Measurements from ENCODE around the gene IRAG1.

DNA sequence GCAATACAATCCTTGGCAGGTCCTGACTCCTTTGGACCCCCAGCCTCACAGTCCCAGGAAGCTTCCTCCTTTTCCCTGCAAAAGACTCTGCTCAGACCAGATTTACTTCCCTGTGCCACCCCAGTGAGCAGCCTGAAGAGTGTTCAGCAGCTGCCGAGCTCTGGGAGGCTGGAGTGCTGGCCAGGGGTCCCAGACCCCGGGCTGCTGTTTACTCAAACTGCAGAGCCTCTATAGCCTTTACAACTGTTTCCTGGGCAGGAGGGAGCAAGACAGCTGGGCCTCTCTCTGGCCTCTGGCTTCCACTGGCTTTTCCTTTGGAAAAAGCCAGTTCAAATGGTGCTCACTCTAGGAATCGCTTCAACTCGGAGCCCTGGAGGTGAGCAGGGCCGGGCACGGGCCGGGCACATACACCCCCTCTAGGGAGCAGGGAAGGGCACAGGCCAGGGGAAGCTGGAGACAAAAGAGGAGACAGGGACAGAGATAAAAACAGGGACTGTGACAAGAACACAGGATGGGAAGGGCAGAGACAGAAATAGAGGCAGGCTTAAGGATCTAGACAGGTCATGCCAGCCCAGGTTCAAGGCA, 932 bp downstream of the IRAG1 start:
- TF ChIP-seq POLR2A (IDR thresholded peaks at IDR 0.05; ENCODE audit: low read length) (no peak), GATA1 (IDR thresholded peaks at IDR 0.05; ENCODE audit: low read depth, low read length) (no peak)

Data from erythroblast (primary cell).